SH-SY5Y (cell line): ENCODE data around the gene CREB3.

Experiments used
- GATA2 ChIP-seq: IDR thresholded peaks from 2 replicates; pipeline ENCODE4 v1.6.1; 2011; ENCODE audit warnings: mild to moderate bottlenecking, low read depth, low read length
- GATA3 ChIP-seq: IDR thresholded peaks from 2 replicates; pipeline ENCODE4 v1.6.1; 2011; ENCODE audit warnings: low read depth, mild to moderate bottlenecking, low read length, moderate library complexity

DNA sequence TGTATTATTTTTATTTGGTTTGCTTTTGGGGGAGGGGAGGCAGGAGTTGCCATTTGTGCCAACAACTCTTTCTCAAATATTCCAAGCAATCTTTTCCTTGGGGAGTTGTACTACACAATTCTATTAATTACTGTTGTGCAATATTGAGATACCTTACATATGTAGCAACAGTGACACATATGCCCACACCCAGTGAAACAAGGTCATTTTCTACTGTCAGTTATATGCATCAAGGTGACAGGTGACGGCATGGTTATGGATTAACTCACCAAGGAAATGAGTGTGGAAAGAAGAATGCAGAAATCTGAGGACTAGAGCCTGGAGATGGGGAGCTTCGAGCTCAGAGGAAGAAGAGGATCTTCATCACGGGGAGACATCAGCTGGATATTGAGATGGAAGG is 39.5 kb downstream of the CREB3 start:
- TF ChIP-seq GATA2 (no peak), GATA3 (no peak)
